BJ (cell line): ENCODE data around the gene TMEM150B. TPM values are rescaled to one million over a fixed set of nuclear protein-coding genes. Genes with fewer than 3 reads are reported as not detected.

Experiments used
- CTCF ChIA-PET: fragments of 350-600 bp; formaldehyde crosslinking; extraction: SDS; loops from one replicate; lab custom pipeline; 2021; ENCODE audit warnings: antibody characterized with exemption, inconsistent platforms; lab: Yijun Ruan, JAX
- POLR2A ChIA-PET: fragments of 300-600 bp; sonication (Branson Sonifier 250); formaldehyde crosslinking; extraction: SDS; loops from one replicate; lab custom pipeline; 2021; ENCODE audit warnings: antibody characterized with exemption; lab: Charles Lee
- DNase-seq: peaks from one replicate; pipeline ENCODE4 v3.0.0-alpha.2; 2011; ENCODE audit warnings: low read depth
- H3K27me3 ChIP-seq: 2 replicates; pipeline ENCODE4 v1.6.0; 2011; ENCODE audit warnings: low read length; ENCODE audit not compliant: control insufficient read depth, insufficient read depth
- H3K36me3 ChIP-seq: 2 replicates; pipeline ENCODE4 v1.5.1; 2011; ENCODE audit warnings: low read length; ENCODE audit not compliant: control insufficient read depth, insufficient read depth
- H3K4me3 ChIP-seq: 2 replicates; pipeline ENCODE4 v1.5.1; 2011; ENCODE audit warnings: low read depth, mild to moderate bottlenecking, control low read depth, low read length
- polyA plus RNA-seq: library from polyadenylated mRNA; depleted of rRNA; stranded (reverse); fragments of >200 nt; gene quantifications from 2 replicates; pipeline ENCODE4 v1.2.3, GENCODE V29; 2011
- TF ChIP-seq, protein P1 (sequence below): IDR thresholded peaks from 2 replicates; pipeline ENCODE4 v1.5.1; 2011; ENCODE audit warnings: low read depth, mild to moderate bottlenecking, control low read depth, inconsistent platforms, low read length, moderate library complexity; ENCODE audit not compliant: insufficient read depth

Gene TMEM150B
- polyA plus RNA-seq, 1 experiment = not detected

DNA sequence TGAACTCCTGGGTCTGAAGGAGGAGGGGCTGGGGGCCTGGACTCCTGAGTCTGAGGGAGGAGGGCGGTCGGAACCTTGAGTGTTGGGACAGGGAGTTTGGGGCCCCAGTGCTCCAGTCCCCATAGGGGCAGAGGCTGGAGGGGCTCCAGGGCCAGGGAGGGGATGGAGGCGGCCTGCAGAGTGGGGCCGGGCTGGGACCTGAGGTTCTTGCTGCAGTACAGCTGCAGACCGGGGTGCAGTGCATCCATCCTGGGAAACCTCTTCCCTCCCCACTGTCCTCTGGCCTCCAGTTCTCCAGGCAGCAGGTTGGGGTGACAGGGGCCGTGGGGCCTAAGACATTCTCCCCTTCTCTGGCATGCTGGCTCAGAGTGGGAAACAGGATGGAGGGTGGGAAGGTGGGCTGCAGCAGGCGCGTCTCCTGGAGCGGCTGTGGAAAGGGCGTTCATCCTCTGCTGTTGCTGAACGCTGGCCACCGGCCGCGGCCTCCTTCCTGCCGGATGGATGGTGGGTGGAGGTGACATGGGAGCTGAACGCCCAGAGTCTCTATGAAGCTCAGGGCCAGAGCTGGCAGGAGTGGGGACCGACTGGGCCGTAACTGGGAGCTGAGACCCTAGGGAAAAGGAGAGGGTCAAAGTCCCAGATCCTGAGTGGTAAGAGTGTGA lies 39.8 kb downstream of the TMEM150B start:
- no peak for DNase-seq
- Histone ChIP-seq H3K36me3 (peaks cover 6% of the 10 kb centered on the region), H3K27me3 (no peaks in the 10 kb centered on the region), H3K4me3 (peak overlapping the region; percentile 57)
- POLR2A ChIA-PET = no interaction called here
- CTCF ChIA-PET = interaction anchor here (1.8 kb wide), 1 partner anchor 16 kb away, joined by 8 read pairs; no protein-coding TSS in a partner anchor
- TF ChIP-seq, protein P1, sequence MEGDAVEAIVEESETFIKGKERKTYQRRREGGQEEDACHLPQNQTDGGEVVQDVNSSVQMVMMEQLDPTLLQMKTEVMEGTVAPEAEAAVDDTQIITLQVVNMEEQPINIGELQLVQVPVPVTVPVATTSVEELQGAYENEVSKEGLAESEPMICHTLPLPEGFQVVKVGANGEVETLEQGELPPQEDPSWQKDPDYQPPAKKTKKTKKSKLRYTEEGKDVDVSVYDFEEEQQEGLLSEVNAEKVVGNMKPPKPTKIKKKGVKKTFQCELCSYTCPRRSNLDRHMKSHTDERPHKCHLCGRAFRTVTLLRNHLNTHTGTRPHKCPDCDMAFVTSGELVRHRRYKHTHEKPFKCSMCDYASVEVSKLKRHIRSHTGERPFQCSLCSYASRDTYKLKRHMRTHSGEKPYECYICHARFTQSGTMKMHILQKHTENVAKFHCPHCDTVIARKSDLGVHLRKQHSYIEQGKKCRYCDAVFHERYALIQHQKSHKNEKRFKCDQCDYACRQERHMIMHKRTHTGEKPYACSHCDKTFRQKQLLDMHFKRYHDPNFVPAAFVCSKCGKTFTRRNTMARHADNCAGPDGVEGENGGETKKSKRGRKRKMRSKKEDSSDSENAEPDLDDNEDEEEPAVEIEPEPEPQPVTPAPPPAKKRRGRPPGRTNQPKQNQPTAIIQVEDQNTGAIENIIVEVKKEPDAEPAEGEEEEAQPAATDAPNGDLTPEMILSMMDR = no peak

DNA sequence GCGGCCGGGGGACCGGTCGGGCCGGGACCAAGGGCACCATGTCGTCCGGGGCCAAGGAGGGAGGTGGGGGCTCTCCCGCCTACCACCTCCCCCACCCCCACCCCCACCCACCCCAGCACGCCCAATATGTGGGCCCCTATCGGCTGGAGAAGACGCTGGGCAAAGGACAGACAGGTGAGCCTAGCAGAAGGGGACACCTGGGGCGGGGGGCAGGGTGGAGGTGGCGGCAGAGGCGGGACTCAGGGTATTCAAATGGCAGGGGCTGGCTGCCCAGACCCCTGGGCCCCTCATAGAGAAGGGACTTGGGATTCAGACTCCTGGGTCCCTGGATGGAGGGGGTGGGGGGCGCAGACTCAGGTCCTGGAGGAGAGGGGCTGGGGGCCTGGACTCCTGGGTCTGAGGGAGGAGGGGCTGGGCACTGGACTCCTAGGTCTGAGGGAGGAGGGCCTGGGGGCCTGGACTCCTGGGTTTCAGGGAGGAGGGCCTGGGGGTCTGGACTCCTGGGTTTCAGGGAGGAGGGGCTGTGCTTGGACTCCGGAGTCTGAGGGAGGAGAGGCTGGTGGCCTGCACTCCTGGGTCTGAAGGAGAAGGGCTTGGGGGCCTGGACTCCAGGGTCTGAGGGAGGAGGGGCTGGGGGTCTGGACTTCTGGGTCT lies 40.6 kb downstream of the TMEM150B start:
- peak overlapping the region; percentile 57 for H3K4me3 ChIP-seq
- CTCF ChIA-PET = interaction anchor here (1.3 to 1.8 kb wide), 2 partner anchors 17 to 124 kb away, joined by 3 to 8 read pairs; no protein-coding TSS in a partner anchor
- TF ChIP-seq, protein P1 = no peak
- peaks cover 6% of the 10 kb centered on the region for H3K36me3 ChIP-seq
- POLR2A ChIA-PET = no interaction called here
- DNase-seq = no peak
- no peaks in the 10 kb centered on the region for H3K27me3 ChIP-seq

DNA sequence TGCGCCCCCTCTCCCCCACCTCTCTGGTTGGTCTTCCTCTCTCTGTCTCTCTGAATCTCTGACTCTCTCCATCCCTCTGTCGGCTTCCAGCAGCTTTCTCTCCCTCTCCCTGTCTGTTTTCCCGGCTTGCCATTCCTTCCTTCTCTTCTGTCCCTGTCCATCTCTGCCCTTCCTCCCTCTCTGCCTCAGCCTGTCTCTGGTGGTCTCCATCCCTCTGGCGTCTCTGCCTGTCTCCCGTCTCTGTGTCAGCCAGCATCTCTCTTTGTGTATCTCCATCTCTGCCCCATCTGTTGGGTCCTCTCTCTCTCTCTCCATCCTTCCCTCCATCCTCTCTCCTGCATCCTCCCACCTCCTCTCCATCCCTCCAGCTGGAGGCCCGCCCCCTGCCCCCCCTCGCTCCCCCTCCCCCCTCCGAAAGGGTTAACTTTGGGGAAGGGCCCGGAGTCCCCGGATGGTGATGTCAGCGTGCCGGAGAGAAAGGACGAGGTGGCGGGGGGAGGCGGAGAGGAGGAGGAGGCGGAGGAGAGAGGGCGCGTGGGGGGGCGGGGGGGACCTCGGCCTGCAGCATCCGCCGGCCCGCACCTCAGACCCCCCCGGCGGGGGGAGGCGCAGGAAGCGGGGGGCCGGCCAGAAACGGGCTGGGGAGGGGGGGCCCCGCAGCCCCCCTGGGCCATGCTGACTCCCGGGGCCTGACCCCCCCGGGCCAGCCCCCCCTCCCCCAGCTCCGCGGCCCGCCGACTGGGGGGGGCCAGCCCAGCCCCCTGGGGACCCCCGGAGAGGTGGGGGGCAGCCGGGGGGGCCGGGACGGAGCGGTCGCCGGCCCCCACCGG lies 41.4 kb downstream of the TMEM150B start, which contains the start of gene BRSK1:
Gene BRSK1 (plus strand): TSS at position 450 of the 830 bp plus-strand sequence. CDS start 446 bp downstream, outside the sequence.
- TF ChIP-seq, protein P1 = no peak
- no peak for DNase-seq
- POLR2A ChIA-PET = no interaction called here
- H3K4me3 ChIP-seq = peak within 1 kb of the TSS; percentile 57
- no peaks in the 10 kb centered on the region for H3K27me3 ChIP-seq
- peaks cover 3% of the 10 kb centered on the region for H3K36me3 ChIP-seq
- CTCF ChIA-PET = interaction anchor here (1.2 to 1.3 kb wide), 3 partner anchors 8 to 123 kb away, joined by 3 to 5 read pairs (median 3); no protein-coding TSS in a partner anchor

DNA sequence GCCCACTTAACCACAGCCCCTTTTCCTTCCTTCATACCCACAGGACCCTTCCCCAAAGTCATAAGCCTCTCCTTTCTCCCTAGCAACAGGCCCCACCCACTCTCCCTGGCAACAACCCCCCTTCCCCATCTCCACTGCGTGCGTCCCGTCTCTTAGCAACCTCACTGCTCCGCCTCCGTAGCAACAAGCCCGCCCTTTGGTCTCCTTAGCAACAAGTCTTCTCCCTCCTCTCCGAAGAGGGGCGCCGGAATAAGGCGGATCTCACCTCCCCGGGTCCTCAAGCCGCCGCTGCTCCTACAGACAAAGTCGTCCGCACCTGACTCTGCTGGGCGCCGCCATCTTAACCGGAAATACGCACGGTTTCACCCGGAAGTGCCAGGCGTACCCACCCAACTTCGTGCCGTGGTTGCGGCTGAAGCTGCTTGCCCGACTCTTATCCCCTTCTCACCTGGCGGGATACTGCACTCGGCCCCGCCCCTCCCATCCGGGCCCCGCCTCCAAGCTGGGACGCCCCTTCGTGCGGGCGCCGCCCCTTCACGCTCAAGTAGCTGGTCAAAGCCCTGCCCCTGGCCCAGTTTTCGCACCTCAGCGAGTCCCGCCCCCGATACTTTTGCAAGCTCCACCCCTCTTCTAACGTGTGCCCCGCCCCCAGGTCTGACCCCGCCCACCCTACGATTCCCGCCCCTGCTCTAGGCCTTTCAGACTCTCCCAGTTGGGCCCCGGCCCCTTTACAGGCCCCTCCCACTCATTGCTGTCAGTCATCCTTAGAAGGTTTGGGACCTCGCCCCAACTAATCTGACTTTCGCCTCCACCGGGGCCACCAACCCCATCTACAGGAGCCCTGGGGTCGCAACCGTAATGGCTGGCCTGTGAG lies 45.1 kb downstream of the TMEM150B start, which contains the start of gene HSPBP1:
Gene HSPBP1 (minus strand): TSS at position 341 of the 874 bp plus-strand sequence. CDS start 502 bp downstream, outside the sequence.
- TF ChIP-seq, protein P1 = no peak
- Histone ChIP-seq H3K27me3 (no peaks in the 10 kb centered on the region), H3K36me3 (peaks cover 11% of the 10 kb centered on the region), H3K4me3 (peak within 1 kb of the TSS; percentile 73)
- ChIA-PET CTCF (interaction anchor here (0.7 to 2.9 kb wide), 4 partner anchors 12 to 138 kb away, joined by 3 to 10 read pairs (median 4); partner anchors contain the start of gene PPP6R1), POLR2A (interaction anchor here (0.6 to 1.0 kb wide), 3 partner anchors 94 to 319 kb away, joined by 3 to 4 read pairs (median 3); partner anchors contain the start of gene UBE2S)
- peak; percentile 78 for DNase-seq
